A549 (cell line): ENCODE results near the gene MRLN. TPM values are rescaled to one million over a fixed set of nuclear protein-coding genes. Genes with fewer than 3 reads are reported as not detected.

Experiments used
- ATAC-seq, 2 experiments: fragments of 200-7000 bp in 1 of 2; fragments of >200 bp in 1 of 2; cut with Nextera tagmentation in 1 of 2; cut with Tn5 transposase in 1 of 2; 3 replicates each; pipeline versions ENCODE4 v1.8.0 to v1.9.1; 2018 to 2020; ENCODE audit warnings: mild to moderate bottlenecking in 1 of 2, moderate library complexity in 1 of 2
- CTCF ChIA-PET: fragments of 300-600 bp; sonication (Branson Sonifier 250); formaldehyde crosslinking; extraction: SDS; loops from one replicate; lab custom pipeline; 2021; ENCODE audit warnings: antibody characterized with exemption, inconsistent platforms; lab: Yijun Ruan, JAX
- POLR2A ChIA-PET: fragments of 350-600 bp; formaldehyde crosslinking; extraction: SDS; loops from one replicate; lab custom pipeline; 2021; ENCODE audit warnings: antibody characterized with exemption, inconsistent platforms; lab: Yijun Ruan, JAX
- DNase-seq, 2 experiments: peaks; one replicate each; pipeline versions ENCODE4 v3.0.0 to v3.0.0-alpha.2; 2011 to 2016; ENCODE audit warnings: low read depth in 1 of 2, low spot score in 1 of 2
- FAIRE-seq: peaks from 2 replicates; lab custom pipeline; 2011; peaks lifted over from hg19 to GRCh38; lab: Jason Lieb, UNC
- H3K27ac ChIP-seq, 2 experiments: fragments of >200 bp; sonication (Bioruptor Twin); formaldehyde crosslinking; 3 replicates each; pipeline ENCODE4 v1.5.1; 2016 to 2017
- H3K4me1 ChIP-seq: fragments of >200 bp; sonication (Bioruptor Twin); formaldehyde crosslinking; 3 replicates; pipeline ENCODE4 v1.6.1; 2016
- H3K4me2 ChIP-seq: fragments of >200 bp; sonication (Bioruptor Twin); formaldehyde crosslinking; 3 replicates; pipeline ENCODE4 v1.6.1; 2016
- H3K4me3 ChIP-seq: fragments of >200 bp; sonication (Bioruptor Twin); formaldehyde crosslinking; 3 replicates; pipeline ENCODE4 v1.5.1; 2016
- H3K9me3 ChIP-seq: fragments of >200 bp; sonication (Bioruptor Twin); formaldehyde crosslinking; 3 replicates; pipeline ENCODE4 v1.6.1; 2016
- CEBPB ChIP-seq, 2 experiments: fragments of >200 bp in 1 of 2; sonication (Bioruptor Twin) in 1 of 2; formaldehyde crosslinking in 1 of 2; IDR thresholded peaks; 2 replicates each; pipeline ENCODE4 v1.6.1; 2012 to 2016
- CHD2 ChIP-seq: fragments of 150-350 bp; IDR thresholded peaks from 2 replicates; pipeline ENCODE4 v1.6.1; 2014; ENCODE audit warnings: low read length; ENCODE audit not compliant: partially characterized antibody
- EHMT2 ChIP-seq: fragments of 200-600 bp; sonication (generic); IDR thresholded peaks from 2 replicates; pipeline ENCODE4 v1.6.1; 2016; ENCODE audit warnings: antibody characterized with exemption, low read depth, mild to moderate bottlenecking, moderate library complexity
- FOSB ChIP-seq: fragments of 250-450 bp; sonication (Bioruptor Pico); IDR thresholded peaks from 2 replicates; pipeline ENCODE4 v1.5.0; 2020; ENCODE audit warnings: mild to moderate bottlenecking, moderate library complexity
- GATA3 ChIP-seq: IDR thresholded peaks from 2 replicates; pipeline ENCODE4 v1.6.1; 2012; ENCODE audit warnings: borderline replicate concordance
- HEYL ChIP-seq: fragments of 250-450 bp; sonication (Bioruptor Pico); IDR thresholded peaks from 2 replicates; pipeline ENCODE4 v1.8.0; 2021; ENCODE audit warnings: mild to moderate bottlenecking, moderate library complexity
- KDM5A ChIP-seq: fragments of 200-600 bp; sonication (generic); IDR thresholded peaks from 2 replicates; pipeline ENCODE4 v1.6.1; 2016; ENCODE audit warnings: antibody characterized with exemption, mild to moderate bottlenecking
- MYC ChIP-seq: IDR thresholded peaks from 2 replicates; pipeline ENCODE4 v1.6.1; 2012; ENCODE audit warnings: mild to moderate bottlenecking, inconsistent platforms, low read length, improper control_type of control experiment, borderline replicate concordance
- NFE2L2 ChIP-seq: fragments of 150-350 bp; conservative IDR thresholded peaks from 2 replicates; pipeline ENCODE4 v1.6.1; 2014; ENCODE audit warnings: low read length
- POLR2A ChIP-seq: IDR thresholded peaks from 2 replicates; pipeline ENCODE4 v1.6.1; 2012; ENCODE audit warnings: mild to moderate bottlenecking, low read length
- RAD21 ChIP-seq, 2 experiments: fragments of >200 bp in 1 of 2; sonication (Bioruptor Twin) in 1 of 2; formaldehyde crosslinking in 1 of 2; IDR thresholded peaks in 1 of 2; conservative IDR thresholded peaks in 1 of 2; 2 replicates in 1 of 2; 3 replicates in 1 of 2; pipeline ENCODE4 v1.6.1; 2012 to 2018; ENCODE audit warnings: inconsistent platforms in 1 of 2
- RARB ChIP-seq: fragments of 250-450 bp; sonication (Bioruptor Pico); IDR thresholded peaks from 2 replicates; pipeline ENCODE4 v1.8.0; 2021; ENCODE audit warnings: mild to moderate bottlenecking, moderate library complexity
- RFX5 ChIP-seq: fragments of 450-650 bp; IDR thresholded peaks from 2 replicates; pipeline ENCODE4 v1.7.1; 2014; ENCODE audit warnings: antibody characterized with exemption, mild to moderate bottlenecking, moderate library complexity
- TFCP2L1 ChIP-seq: fragments of 250-450 bp; sonication (Bioruptor Pico); IDR thresholded peaks from 2 replicates; pipeline ENCODE4 v1.5.0; 2021; ENCODE audit warnings: mild to moderate bottlenecking
- ZC3H11A ChIP-seq: fragments of 450-650 bp; IDR thresholded peaks from 2 replicates; pipeline ENCODE4 v1.6.1; 2014; ENCODE audit warnings: antibody characterized with exemption, mild to moderate bottlenecking
- ZNF302 ChIP-seq: fragments of 250-450 bp; sonication (Bioruptor Pico); IDR thresholded peaks from 2 replicates; pipeline ENCODE4 v1.9.0; 2021; ENCODE audit warnings: inconsistent platforms, mild to moderate bottlenecking, moderate library complexity
- WGBS: methylation state at CpG from one replicate; pipeline ENCODE4 v1.1.6; 2017; ENCODE audit errors: missing lambda C conversion rate; 5-methylcytosine and 5-hydroxymethylcytosine counted together
- polyA plus RNA-seq, 4 experiments: library from polyadenylated mRNA; depleted of rRNA in 3 of 4; stranded (reverse); fragments of >200 nt; fragmentation: RNase III in 1 of 4; extraction: RNeasy Plus Mini Kit Qiagen cat#74134 plus additional on column Dnase treatment in 1 of 4; gene quantifications; 2 replicates in 3 of 4; 3 replicates in 1 of 4; pipeline ENCODE4 v1.2.3, GENCODE V29; 2011 to 2017
- TF ChIP-seq, protein P1 (sequence below): fragments of 450-650 bp; IDR thresholded peaks from 2 replicates; pipeline ENCODE4 v1.6.1; 2014; ENCODE audit warnings: antibody characterized with exemption
- TF ChIP-seq, protein P2 (sequence below): fragments of >200 bp; sonication (Bioruptor Twin); formaldehyde crosslinking; IDR thresholded peaks from 3 replicates; pipeline ENCODE4 v1.5.1; 2016
- TF ChIP-seq, protein P3 (sequence below): IDR thresholded peaks from 2 replicates; pipeline ENCODE4 v1.6.1; 2012; ENCODE audit warnings: low read depth, borderline replicate concordance
- TF ChIP-seq, protein P4 (sequence below): IDR thresholded peaks from 2 replicates; pipeline ENCODE4 v1.6.1; 2012
- TF ChIP-seq, protein P5 (sequence below): fragments of 250-450 bp; sonication (Bioruptor Pico); IDR thresholded peaks from 2 replicates; pipeline ENCODE4 v1.5.0; 2021; ENCODE audit warnings: mild to moderate bottlenecking, moderate library complexity, borderline replicate concordance

The MRLN gene
- polyA plus RNA-seq, 2 of the 4 experiments (the other 2 are of a cell fraction), result not detected

DNA sequence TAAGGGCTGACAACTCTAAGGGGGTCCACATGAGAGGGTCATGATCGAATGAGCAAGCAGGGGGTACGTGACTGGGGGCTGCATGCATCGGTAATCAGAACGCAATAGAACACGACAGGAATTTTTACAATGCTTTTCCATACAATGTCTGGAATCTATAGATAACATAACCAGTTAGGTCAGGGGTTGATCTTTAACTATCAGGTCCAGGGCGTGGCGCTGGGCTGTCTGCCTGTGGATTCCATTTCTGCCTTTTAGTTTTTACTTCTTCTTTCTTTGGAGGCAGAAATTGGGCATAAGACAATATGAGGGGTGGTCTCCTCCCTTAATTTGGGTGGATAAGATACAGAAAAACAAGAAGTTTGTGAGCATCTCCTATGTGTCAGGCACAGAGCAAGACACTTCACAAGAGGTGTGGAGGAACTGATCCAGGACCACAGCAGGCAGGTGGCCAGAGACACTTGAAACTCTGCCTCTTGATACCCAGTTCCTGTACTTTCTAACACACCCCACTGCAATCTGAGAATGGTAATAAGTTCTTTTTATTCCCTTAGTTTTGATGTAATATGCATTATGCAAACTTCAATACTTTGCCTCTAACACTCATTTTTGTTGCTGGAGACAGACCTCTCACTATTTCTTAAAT, 18.0 kb upstream of the MRLN start:
- Histone ChIP-seq H3K27ac (no peak overlapping the region), H3K4me1 (no peaks in the 10 kb centered on the region), H3K9me3 (no peaks in the 10 kb centered on the region), H3K4me3 (no peak overlapping the region), H3K4me2 (no peak overlapping the region)
- no peak for FAIRE-seq
- no peak for DNase-seq
- TF ChIP-seq RFX5 (no peak), RARB (no peak), RAD21 (conservative IDR thresholded peaks at IDR 0.05 in 1 of 2, IDR thresholded peaks at IDR 0.05 in 1 of 2) (no peak), ZNF302 (CRISPR knock-in tag) (no peak), TFCP2L1 (no peak), KDM5A (no peak), CHD2 (no peak), CEBPB (IDR thresholded peaks at IDR 0.05) (no peak), MYC (no peak), ZC3H11A (no peak), EHMT2 (no peak), NFE2L2 (no peak)
- TF ChIP-seq, protein P1, sequence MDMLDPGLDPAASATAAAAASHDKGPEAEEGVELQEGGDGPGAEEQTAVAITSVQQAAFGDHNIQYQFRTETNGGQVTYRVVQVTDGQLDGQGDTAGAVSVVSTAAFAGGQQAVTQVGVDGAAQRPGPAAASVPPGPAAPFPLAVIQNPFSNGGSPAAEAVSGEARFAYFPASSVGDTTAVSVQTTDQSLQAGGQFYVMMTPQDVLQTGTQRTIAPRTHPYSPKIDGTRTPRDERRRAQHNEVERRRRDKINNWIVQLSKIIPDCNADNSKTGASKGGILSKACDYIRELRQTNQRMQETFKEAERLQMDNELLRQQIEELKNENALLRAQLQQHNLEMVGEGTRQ, result no peak
- TF ChIP-seq, protein P2, sequence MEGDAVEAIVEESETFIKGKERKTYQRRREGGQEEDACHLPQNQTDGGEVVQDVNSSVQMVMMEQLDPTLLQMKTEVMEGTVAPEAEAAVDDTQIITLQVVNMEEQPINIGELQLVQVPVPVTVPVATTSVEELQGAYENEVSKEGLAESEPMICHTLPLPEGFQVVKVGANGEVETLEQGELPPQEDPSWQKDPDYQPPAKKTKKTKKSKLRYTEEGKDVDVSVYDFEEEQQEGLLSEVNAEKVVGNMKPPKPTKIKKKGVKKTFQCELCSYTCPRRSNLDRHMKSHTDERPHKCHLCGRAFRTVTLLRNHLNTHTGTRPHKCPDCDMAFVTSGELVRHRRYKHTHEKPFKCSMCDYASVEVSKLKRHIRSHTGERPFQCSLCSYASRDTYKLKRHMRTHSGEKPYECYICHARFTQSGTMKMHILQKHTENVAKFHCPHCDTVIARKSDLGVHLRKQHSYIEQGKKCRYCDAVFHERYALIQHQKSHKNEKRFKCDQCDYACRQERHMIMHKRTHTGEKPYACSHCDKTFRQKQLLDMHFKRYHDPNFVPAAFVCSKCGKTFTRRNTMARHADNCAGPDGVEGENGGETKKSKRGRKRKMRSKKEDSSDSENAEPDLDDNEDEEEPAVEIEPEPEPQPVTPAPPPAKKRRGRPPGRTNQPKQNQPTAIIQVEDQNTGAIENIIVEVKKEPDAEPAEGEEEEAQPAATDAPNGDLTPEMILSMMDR, result no peak
- TF ChIP-seq, protein P3, sequence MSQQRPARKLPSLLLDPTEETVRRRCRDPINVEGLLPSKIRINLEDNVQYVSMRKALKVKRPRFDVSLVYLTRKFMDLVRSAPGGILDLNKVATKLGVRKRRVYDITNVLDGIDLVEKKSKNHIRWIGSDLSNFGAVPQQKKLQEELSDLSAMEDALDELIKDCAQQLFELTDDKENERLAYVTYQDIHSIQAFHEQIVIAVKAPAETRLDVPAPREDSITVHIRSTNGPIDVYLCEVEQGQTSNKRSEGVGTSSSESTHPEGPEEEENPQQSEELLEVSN, result no peak
- CTCF ChIA-PET, result no interaction called here
- POLR2A ChIA-PET, result no interaction called here
- ATAC-seq, result no peak
- WGBS, result 36% methylated on average over 7 of the region's 7 CpGs

DNA sequence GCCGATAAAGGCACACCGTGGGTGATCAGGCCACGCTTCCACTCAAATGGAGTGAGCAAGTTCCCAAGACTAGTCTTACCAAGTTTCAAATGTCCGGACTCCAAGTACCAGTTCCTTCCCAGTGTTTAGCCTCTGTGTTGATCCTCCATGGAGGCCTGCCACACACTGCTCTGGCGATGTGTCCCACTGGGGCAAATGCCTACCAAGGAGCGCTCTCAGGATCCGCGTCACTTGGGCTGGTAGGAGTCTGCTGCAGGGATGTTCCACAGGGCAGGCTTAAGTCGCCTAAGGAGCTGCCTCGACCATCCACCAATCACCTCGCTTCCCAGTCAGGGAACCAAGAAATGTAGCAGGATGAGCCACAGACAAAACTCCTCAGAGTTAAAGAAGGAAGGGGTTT, 17.4 kb upstream of the MRLN start:
- 74% methylated on average over 11 of the region's 11 CpGs for WGBS
- FAIRE-seq (no peak), DNase-seq (no peak), ATAC-seq (no peak)
- Histone ChIP-seq H3K4me2 (no peak overlapping the region), H3K4me3 (no peak overlapping the region), H3K4me1 (no peaks in the 10 kb centered on the region), H3K27ac (no peak overlapping the region), H3K9me3 (no peaks in the 10 kb centered on the region)
- POLR2A ChIA-PET, result no interaction called here
- TF ChIP-seq RARB, result no peak
- no peak for TF ChIP-seq GATA3
- CTCF ChIA-PET, result no interaction called here

DNA sequence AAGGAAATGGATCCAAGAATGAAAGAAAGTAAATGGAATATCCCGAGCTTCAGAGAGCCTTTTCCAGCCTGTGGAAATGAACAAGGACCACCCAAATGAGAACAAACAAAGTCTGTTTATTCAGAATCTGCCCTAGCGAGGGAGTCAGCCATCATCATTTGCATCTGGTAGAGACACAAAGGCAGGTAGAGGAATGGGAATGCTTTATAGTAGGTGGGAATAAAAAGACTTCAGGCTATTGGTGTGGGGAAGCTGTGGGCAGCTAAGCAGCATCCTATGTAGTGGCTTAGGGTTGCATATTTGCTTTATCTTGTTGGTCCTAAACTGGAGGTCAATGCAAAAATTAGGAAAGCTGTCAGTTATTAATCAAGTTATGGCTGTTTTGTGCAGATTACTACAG, 9.2 kb upstream of the MRLN start:
- TF ChIP-seq HEYL (CRISPR knock-in tag) (no peak), FOSB (CRISPR knock-in tag) (no peak), GATA3 (no peak), POLR2A (no peak), ZC3H11A (no peak)
- TF ChIP-seq, protein P4, sequence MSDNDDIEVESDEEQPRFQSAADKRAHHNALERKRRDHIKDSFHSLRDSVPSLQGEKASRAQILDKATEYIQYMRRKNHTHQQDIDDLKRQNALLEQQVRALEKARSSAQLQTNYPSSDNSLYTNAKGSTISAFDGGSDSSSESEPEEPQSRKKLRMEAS, result no peak
- TF ChIP-seq, protein P2, result no peak
- TF ChIP-seq, protein P5, sequence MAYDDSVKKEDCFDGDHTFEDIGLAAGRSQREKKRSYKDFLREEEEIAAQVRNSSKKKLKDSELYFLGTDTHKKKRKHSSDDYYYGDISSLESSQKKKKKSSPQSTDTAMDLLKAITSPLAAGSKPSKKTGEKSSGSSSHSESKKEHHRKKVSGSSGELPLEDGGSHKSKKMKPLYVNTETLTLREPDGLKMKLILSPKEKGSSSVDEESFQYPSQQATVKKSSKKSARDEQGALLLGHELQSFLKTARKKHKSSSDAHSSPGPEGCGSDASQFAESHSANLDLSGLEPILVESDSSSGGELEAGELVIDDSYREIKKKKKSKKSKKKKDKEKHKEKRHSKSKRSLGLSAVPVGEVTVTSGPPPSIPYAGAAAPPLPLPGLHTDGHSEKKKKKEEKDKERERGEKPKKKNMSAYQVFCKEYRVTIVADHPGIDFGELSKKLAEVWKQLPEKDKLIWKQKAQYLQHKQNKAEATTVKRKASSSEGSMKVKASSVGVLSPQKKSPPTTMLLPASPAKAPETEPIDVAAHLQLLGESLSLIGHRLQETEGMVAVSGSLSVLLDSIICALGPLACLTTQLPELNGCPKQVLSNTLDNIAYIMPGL (CRISPR knock-in tag), result no peak
- TF ChIP-seq, all 56 proteins: peak for 0
- Histone ChIP-seq H3K9me3 (no peaks in the 10 kb centered on the region), H3K27ac (no peak overlapping the region), H3K4me2 (no peak overlapping the region), H3K4me3 (no peak overlapping the region), H3K4me1 (no peaks in the 10 kb centered on the region)
- no peak for ATAC-seq
- ChIA-PET POLR2A (no interaction called here), CTCF (no interaction called here)
- 20% methylated on average over 2 of the region's 2 CpGs for WGBS
- no peak for FAIRE-seq
- no peak for DNase-seq
